Muscle of arm (tissue), 12 donors: ENCODE results near the gene RRBP1. TPM values are rescaled to one million over a fixed set of nuclear protein-coding genes. Genes with fewer than 3 reads are reported as not detected.
"Not testable (repeated sequence)": the region's sequence is repeated elsewhere in the genome, so short reads cannot be mapped to it uniquely, and the experiment has no call there.

Source experiments
- DNase-seq: peaks from one replicate; pipeline ENCODE4 v3.0.0-alpha.2; 2013
- polyA plus RNA-seq, 12 donors: library from polyadenylated mRNA; unstranded; fragments of 120-200 nt; gene quantifications; one replicate each; pipeline ENCODE4 v1.2.1, GENCODE V29; 2013; ENCODE audit not compliant: insufficient read length in 12 of 12

RRBP1 gene
- polyA plus RNA-seq, 12 donors = 96.1 to 186 (median 114) TPM; not detected in 1

DNA sequence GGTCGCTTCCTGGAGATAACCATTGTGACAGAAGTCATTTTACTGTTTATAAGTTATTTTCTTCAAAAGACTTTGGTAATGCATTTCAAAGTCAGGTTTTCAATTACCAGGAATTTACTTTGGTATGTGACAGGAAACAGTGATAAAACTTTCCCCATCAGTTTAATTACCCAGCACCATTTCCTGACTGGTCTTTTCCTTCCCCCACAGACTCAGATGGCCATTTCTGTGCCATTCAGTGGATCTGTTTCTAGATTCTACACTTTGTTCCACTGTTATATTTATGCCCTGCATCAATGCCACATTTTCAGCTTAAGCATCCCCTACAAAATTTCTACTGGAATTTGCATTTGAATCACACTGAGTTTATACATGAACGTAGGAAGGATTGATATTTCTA, 16.3 kb downstream of the RRBP1 start:
- DNase-seq = no peak

DNA sequence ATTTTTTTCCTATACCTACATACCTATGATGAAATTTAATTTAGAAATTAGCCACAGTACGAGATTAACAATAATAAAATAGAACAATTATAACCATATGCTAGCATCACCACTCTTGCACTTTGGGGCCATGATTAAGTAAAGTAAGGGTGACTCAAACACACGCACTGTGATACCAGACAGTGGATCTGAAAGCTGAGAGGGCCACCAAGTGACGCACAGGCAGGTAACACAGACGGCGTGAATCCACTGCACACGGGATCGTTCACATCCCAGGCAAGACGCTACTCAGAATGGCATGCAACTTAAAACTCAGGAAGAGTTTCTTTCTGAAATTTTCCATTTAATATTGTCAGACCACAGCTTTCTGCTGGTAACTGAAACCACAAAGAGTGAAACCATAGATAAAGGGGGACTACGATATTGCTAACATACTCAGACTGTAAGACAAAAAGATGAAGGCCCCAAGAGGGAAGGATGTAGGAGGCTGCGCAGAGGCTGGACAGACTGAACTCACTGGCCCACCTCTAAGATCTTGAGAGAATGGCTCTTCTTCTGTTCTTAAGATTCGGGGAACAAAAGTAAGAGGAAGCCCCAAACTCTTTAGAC, 17.9 kb downstream of the RRBP1 start:
- no peak for DNase-seq

DNA sequence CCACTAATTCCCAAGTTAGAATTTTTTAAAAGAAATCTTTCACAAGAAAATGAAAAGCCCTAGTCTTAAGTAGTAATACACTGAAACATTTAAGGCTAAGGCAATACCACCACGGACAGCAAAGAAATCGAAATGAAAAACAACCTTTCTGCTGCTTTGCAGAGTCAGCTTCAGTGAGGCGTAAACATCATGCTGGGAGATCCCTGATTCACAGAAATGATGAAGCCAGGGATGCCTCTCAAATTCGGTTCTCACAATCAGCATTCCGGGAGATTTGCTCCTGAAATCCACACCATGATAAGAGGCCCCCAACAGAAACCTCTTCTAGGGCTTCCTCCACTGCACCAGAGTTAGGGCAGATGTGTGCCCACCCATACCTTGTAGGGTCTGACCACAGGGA, 18.6 kb downstream of the RRBP1 start:
- DNase-seq = no peak

DNA sequence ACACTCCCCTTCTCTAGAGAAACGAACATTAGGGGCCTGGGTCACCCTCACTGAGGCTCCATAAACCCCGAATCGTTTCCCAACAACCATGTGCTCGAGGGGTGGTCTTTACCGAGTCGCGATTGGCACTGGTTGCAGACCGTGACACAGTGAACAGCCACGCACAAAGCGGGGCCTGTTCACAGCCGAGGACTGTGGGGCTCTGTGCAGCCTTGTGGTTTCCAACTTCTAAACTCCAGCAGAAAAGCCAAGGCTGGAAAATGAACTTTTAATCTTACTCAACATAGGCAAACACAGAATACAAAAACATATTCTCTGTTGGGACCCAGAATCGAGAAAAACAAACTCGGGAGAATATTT, 19.0 kb downstream of the RRBP1 start:
- no peak for DNase-seq

DNA sequence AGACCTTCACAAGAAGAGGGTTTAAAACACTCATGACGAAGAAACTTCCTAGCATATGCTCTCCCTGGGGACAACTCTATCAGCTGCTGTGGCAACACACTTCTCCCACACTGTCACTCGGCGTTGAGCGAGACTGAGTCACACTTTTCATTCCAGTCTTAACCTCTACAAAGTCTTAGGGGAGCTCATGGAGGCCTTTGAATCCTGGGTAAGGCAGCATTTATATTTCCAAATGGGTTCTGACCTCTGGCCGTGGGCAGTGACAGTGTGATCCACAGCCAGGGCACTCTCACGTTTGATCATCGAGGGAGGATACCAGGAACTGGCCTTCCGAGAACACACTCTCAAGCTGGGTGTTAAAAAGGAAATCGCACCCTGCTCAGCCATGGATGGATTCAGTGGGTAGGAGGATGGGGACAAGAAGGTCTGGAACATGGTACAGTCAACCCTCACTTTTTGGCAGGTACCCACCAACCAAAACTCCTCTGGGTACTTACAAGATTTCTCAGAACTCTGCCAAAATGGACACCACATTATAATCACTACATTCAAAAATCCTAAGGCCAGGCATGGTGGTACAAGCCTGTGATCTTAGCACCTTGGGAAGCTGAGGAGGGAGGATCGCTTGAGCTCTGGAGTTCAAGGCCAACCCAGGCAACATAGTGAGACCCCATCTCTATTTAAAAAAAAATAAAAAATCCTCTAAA, 19.6 kb downstream of the RRBP1 start:
- no peak for DNase-seq

DNA sequence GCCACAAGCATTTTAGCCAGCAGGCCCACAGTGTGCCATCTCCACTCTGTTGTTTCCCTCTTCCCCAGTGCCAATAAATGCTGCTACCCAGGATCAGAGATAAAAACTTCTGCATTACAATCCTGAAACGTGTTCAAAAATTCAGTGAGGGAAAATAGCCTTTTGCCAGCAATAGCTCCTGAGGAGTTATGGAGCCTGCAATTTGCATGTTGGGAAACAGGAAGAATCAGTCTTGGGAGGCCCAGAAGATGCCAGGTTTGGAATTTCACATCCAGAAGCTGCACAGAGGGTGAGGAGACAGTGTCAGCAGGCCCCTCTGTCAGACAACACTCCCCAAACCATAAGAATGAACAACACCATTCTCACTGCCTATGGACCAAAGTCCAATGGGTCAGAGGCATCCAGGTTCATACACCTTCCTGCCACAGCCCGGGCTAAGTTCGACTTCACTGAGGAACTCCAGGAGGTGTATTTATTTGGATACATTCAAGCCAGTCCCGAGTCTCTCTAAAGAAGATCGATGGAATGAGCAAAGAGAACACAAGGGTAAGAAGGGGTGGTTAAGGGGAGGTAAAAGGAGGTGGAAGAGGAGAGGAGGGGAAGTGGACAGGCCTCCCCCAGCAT, 20.8 kb downstream of the RRBP1 start:
- no peak for DNase-seq

DNA sequence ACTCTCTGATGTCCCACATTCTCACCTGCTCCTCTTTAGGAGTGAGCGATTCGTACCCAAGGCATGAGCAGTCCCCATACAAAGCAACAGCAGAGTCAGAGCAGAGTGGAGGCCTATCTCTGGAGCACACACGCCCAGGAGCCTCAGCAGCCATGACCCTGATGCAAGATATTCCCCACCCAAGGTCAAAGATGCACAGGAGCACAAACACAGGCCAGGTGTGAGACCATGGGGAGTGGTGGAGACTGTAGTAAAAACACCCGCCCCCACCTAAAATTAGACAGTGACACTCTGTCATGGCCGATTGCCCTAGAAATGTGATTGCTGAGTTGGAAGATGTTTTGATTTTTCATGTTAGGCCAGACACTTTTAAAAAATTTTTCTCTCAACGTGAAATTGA, 21.4 kb downstream of the RRBP1 start:
- no peak for DNase-seq

DNA sequence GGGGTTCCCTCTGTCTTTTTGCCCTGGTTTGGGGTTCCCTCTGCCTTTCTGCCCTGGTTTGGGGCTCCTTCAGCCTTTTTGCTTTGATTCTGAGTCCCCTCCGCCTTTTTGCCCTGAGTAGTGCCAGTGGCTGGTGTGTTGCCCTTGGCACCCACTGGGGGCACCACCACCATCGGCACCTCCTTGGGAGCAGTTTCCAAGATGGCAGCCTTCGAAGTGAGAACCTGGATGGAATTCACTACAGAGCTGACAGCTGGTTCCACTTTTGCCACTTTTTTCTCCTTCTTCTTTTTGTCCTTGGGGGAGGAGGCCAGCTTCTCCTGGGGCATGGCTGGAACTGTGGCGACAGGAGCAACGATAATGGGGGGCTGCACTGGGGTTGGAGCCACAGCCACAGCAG, 22.2 kb downstream of the RRBP1 start:
- no peak for DNase-seq

DNA sequence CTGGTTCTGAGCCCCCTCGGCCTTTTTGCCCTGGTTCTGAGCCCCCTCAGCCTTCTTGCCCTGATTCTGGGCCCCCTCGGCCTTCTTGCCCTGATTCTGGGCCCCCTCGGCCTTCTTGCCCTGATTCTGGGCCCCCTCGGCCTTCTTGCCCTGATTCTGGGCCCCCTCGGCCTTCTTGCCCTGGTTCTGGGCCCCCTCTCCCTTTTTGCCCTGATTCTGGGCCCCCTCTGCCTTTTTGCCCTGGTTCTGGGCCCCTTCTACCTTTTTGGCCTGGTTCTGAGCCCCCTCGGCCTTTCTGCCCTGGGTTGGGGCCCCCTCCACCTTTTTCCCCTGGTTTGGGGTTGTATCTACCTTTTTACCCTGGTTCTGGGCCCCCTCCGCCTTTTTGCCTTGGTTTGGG, 22.7 kb downstream of the RRBP1 start:
- not testable (repeated sequence) for DNase-seq

DNA sequence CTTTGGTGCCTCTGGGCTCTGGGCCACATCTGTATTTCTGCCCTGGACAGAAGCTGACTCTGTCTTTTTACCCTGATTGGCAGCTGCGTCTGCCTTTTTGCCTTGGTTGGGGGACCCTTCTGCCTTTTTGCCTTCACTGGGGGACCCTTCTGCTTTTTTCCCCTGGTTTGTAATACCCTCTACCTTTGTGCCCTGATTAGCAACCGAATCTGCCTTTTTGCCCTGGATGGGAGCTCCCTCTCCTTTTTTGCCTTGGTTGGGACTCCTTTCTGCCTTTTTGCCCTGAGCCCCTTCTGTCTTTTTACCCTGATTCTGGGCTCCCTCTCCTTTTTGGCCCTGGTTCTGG, 23.4 kb downstream of the RRBP1 start:
- no peak for DNase-seq

DNA sequence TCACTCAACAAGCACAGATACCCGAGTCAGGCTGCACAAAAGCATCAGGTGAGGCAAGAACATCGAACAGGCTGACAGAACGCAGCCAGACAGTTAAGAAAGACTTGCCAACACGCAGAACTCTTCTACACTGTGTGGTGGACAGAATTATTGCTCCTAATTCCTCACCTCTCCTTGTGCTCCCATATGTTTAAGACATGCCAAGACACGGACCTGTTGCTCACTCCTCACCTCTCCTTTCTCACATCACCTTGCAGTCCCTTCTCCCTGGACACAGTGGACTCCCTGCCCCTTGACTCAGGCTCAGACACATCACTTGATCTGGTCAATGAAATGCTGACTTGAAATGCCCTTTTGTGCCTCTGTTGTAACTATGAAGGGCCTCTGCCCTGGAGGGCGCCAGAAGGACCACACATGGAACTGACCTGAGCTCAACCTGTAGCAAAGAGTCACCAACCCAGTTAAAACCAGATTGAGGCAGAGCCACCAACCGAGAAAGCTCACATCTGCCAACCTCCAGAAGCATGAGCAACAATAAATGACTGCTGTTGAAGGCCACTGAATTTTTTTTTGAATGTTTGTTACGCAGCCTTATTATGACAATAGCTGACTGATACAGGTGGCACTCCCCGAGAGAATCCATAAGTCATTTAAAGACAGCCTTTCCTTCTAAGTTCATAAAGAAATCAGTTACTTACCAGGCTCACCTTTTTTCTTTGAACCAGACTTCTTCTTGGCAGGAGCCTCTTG, 24.0 kb downstream of the RRBP1 start:
- DNase-seq = no peak

DNA sequence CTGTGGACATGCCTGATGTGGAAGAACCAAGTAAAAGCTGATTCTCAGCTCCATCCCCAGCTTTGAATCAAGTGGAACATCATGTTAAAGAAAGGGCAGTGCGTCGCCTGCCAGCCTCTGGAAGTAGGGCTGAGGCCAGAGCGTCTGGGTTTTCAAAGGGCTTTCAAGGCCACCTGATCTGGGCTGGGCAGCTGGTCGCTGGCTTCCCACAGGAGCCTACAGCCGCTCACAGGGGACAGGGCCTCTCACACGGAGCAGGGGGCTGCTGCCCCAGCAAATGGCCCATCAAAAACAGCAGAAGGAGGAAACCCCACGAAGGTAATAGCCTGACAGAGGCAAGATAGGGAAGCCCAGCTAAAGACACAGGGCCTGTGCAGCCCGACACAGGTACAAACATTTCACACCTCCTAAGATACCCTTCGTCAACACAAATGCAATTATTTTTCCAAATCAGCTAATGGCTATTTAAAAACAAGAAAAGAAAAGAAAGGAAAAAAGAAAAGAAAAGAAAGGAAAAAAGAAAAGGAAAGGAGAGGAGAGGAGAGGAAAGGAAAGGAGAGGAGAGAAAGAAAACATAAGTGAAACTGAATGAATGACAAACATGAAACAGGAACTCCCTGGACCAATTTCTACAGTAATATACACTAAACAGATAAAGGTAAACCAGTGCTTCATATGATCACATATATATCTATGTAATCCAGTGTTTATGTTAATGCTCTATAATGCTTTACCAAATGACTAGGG, 24.8 kb downstream of the RRBP1 start:
- DNase-seq = no peak

DNA sequence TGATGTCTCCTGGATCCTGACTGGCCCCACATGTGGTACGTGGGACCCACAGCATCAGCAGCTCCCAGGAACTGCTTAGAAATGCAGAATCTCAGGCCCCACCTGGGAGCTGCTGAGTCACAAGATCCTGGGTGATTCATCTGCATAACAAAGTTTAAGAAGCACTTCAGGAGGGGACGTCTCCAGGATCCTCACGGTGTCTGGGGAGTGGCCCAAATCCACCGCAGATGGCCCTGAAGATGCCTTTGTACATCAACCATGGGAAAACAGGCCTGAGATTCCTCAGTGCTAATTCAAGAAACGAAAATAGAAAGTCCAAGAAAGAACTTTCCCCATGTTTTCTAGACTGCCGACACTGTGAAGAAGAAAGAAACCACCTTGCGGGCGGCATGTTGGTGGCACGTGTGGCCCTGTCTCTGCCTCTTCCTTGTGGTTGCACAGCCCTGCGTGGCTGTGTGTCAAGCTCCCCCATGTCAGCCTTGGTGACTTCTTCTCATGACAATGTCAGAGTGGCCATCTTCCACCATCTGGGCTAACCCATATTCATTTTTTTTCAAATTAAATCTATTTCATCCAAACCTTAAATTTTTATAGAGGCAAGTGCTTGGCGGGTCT, 26.1 kb downstream of the RRBP1 start:
- DNase-seq = no peak

DNA sequence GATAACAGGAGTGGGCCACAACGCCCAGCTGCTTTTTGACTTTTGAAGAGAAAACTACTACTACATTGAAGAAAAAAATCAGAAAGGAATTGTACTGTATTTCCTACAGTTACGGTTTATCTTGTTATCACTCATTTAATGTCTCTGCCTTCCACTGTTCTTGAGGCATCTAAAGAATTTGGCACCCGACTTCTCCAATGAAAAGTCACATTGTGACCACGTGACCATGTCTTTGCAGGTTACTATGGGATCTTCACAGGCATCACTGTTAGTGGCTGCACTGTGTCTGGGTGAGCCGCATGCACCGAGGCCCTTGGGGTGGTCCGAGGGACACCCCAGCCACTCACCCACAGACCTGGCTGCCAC, 26.8 kb downstream of the RRBP1 start:
- DNase-seq = no peak

DNA sequence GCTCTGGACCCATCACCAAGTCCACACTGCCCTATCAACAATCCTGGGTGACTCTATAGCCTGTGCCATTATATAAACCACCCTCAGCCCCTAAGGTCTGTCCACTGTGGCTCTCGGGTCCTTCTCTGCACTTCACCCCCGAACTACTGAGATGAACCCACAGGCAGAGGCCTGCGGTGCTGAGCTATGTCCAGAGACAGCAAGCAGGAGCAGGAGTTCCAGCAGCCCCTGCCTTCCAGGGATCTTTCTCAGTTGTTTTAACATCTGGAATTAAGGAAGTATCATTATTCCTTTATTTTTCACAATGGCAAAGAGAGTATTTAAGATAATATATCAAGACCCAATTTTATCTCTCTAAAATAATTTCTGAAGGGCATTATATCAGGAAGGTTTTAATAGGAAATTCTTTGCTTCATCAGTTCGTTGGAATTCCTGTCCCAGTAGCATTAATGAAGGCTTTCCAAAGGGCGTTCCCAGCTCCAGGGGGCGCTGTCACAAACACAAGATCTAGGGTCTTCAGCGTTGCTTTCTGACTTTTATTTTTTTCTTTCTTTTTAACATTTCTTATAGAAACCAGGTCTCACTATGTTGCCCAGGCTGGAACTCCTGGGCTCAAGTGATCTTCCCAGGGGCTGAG, 27.3 kb downstream of the RRBP1 start:
- DNase-seq = no peak

DNA sequence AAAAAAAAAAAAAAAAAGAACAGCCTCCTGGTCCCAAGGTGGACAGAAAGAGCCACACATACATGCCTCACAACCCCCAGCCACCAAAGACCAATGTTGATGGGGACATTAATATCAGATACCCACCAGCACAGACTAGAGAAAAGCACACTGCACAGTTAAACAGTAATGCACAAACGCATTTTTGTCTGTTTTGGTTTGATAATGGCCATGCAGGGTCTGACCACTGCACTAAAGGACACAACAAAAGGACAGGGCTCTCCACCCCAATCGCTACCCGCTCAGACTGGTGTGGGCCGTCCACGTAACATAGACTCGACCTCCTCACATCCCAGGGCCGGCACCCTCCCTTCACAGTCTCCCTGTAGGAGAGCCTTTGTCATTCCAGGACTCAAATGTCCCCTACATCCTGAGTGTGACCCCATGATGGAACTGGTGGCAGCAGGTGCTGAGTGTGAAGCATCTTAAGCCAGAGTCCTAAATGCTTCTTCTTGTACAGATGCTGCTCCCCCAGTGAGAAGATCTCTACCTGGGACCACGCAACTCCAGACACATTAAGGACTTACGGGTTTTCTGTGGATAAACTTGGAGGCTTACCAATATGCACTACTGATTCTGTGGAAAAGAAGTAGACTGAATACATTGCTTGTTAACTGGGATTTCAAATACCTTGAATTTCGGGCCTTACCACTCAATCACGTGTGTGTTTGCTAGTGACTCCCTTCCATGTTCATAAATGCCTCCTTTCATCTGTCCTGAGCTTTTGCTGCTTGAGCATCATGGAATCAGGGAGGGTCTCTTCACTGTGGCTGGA, 28.0 kb downstream of the RRBP1 start:
- DNase-seq = no peak

DNA sequence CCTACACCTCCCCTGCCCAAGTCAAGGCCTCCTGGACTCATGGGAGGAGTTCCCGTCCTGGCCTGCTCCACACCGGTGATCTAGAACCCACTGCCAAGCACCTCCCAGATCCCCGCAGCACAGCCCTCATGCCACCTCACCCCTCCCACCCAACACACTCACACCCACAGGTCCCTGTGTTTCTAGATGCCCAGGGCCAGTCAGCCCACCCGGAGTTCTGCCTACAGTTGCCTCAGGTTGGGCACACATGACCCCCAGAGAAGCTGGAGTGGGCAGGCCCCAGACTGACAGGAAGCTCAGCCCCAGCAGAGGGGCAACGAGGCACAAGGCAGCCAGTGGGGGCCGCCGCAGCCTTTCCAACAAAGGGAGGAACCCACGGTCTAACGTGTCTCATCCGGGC, 29.6 kb downstream of the RRBP1 start:
- no peak for DNase-seq

DNA sequence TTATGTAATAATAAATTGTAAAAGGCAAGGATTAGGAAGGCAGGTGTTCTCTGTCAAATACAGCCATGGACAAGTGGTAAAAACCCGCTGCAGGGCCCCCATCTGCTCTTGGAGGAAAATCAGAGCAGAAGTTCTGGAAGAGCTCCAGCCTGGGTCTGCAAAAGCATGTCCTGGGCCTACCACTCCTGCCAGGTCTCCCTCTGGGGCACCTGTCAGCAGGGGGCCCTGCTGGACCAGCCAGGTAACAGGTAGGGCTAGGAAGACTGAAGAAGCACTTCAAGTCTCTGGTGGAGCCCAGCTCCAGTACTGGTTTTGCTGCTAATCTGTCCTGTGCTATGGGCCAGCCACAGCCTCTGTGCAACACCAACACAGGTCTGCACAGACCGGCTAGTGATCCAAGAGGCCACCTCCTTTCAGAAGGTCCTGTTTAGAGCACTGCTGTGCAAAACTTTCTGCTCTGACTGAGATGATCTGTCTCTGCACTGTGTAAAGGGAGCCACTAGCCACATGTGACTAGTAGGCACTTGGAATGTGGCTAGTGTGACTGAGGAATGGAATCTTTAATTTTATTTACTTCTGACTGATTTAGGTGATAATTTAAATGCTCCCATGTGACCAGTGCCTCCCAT, 30.2 kb downstream of the RRBP1 start:
- DNase-seq = no peak

DNA sequence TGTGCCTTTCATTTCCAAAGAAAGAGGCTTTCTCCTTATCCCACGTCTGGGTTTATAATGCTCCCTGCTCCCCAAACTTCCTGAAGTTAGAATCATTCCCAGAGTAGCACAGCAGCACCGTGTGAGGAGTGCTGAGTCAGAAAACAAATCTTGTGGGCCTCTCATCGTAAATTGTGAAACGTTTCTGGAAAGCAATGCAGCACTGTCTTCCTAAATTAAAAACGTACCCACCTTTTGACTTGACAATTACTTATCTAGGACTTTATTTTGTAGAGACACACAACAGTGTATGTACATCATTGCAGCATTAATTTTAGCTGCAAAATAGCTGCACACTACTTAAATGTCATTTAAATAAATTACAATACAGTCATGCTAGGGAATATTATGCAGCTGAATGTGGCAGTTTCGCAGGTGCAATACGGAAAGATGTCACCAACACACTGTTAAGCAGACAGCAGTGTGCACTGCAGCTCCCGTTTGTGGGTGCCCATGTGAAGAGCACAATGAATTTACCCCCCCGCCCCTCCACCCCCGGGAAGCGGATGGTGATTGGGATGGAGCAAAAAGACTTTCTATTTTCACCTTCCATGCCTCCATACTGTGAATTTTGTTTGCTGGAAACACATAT, 30.8 kb downstream of the RRBP1 start:
- no peak for DNase-seq
